Measurements from ENCODE around the gene OVOL1.

DNA sequence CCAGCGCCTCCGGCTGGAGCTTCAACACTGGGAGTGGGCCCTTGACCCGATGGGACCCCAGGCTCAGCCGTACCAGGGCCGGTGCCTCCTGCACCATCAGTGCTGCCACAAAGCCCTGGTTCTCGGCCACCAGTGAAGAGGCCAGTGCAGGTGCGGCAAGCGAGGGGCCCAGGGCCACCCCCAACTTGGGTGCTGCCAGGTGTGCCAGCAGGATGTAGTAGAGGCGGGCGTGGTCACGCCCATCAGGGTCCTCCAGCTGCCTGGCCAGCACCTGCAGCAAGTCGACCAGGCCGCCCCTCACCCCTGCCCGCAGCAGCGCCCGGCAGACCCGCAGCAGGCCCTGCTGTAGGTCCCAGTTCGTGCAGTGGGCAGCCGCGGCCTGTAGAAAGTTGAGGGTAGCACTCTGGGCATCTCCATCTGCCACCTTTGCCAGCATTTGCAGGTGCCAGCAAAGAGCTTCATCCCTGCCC lies 8.4 kb upstream of the OVOL1 start:
- TF ChIP-seq, protein P1, sequence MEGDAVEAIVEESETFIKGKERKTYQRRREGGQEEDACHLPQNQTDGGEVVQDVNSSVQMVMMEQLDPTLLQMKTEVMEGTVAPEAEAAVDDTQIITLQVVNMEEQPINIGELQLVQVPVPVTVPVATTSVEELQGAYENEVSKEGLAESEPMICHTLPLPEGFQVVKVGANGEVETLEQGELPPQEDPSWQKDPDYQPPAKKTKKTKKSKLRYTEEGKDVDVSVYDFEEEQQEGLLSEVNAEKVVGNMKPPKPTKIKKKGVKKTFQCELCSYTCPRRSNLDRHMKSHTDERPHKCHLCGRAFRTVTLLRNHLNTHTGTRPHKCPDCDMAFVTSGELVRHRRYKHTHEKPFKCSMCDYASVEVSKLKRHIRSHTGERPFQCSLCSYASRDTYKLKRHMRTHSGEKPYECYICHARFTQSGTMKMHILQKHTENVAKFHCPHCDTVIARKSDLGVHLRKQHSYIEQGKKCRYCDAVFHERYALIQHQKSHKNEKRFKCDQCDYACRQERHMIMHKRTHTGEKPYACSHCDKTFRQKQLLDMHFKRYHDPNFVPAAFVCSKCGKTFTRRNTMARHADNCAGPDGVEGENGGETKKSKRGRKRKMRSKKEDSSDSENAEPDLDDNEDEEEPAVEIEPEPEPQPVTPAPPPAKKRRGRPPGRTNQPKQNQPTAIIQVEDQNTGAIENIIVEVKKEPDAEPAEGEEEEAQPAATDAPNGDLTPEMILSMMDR (IDR thresholded peaks at IDR 0.05; ENCODE audit: low read depth, low read length, missing input control): no peak
- TF ChIP-seq, protein P2, sequence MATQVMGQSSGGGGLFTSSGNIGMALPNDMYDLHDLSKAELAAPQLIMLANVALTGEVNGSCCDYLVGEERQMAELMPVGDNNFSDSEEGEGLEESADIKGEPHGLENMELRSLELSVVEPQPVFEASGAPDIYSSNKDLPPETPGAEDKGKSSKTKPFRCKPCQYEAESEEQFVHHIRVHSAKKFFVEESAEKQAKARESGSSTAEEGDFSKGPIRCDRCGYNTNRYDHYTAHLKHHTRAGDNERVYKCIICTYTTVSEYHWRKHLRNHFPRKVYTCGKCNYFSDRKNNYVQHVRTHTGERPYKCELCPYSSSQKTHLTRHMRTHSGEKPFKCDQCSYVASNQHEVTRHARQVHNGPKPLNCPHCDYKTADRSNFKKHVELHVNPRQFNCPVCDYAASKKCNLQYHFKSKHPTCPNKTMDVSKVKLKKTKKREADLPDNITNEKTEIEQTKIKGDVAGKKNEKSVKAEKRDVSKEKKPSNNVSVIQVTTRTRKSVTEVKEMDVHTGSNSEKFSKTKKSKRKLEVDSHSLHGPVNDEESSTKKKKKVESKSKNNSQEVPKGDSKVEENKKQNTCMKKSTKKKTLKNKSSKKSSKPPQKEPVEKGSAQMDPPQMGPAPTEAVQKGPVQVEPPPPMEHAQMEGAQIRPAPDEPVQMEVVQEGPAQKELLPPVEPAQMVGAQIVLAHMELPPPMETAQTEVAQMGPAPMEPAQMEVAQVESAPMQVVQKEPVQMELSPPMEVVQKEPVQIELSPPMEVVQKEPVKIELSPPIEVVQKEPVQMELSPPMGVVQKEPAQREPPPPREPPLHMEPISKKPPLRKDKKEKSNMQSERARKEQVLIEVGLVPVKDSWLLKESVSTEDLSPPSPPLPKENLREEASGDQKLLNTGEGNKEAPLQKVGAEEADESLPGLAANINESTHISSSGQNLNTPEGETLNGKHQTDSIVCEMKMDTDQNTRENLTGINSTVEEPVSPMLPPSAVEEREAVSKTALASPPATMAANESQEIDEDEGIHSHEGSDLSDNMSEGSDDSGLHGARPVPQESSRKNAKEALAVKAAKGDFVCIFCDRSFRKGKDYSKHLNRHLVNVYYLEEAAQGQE (IDR thresholded peaks at IDR 0.05): no peak
- TF ChIP-seq, protein P3, sequence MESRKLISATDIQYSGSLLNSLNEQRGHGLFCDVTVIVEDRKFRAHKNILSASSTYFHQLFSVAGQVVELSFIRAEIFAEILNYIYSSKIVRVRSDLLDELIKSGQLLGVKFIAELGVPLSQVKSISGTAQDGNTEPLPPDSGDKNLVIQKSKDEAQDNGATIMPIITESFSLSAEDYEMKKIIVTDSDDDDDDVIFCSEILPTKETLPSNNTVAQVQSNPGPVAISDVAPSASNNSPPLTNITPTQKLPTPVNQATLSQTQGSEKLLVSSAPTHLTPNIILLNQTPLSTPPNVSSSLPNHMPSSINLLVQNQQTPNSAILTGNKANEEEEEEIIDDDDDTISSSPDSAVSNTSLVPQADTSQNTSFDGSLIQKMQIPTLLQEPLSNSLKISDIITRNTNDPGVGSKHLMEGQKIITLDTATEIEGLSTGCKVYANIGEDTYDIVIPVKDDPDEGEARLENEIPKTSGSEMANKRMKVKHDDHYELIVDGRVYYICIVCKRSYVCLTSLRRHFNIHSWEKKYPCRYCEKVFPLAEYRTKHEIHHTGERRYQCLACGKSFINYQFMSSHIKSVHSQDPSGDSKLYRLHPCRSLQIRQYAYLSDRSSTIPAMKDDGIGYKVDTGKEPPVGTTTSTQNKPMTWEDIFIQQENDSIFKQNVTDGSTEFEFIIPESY (IDR thresholded peaks at IDR 0.05): no peak
- TF ChIP-seq YY1 (IDR thresholded peaks at IDR 0.05) (no peak), GABPA (IDR thresholded peaks at IDR 0.05 in 1 of 2, conservative IDR thresholded peaks at IDR 0.05 in 1 of 2) (no peak)
- TF ChIP-seq, protein P4, sequence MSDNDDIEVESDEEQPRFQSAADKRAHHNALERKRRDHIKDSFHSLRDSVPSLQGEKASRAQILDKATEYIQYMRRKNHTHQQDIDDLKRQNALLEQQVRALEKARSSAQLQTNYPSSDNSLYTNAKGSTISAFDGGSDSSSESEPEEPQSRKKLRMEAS (IDR thresholded peaks at IDR 0.05): no peak

Data from liver (tissue), 3 donors.